Endothelial cell of umbilical vein (primary cell): Measurements from ENCODE around the gene KLF8. TPM values are rescaled to one million over a fixed set of nuclear protein-coding genes. Genes with fewer than 3 reads are reported as not detected.

Experiments used
- BruUV-seq: library from RNA; stranded (reverse); fragments of 400-500 nt; replicated peaks from 2 replicates; lab custom pipeline; 2021; lab: Mats Ljungman, UMichigan
- CTCF ChIA-PET: fragments of 300-600, 350-600 bp; sonication (Branson Sonifier 250); formaldehyde crosslinking; loops from one replicate; lab custom pipeline; 2021; ENCODE audit warnings: antibody characterized with exemption, inconsistent platforms; lab: Charles Lee
- POLR2A ChIA-PET: fragments of 300-600, 350-600 bp; sonication (Branson Sonifier 250); formaldehyde crosslinking; loops from one replicate; lab custom pipeline; 2021; ENCODE audit warnings: antibody characterized with exemption, inconsistent platforms; lab: Charles Lee
- DNase-seq: peaks from one replicate; pipeline ENCODE4 v3.0.0-alpha.2; 2011; ENCODE audit warnings: low read depth, low spot score
- FAIRE-seq: peaks from 2 replicates; lab custom pipeline; 2011; peaks lifted over from hg19 to GRCh38; lab: Jason Lieb, UNC
- H2AFZ ChIP-seq: 2 replicates; pipeline ENCODE4 v1.6.0; 2012; ENCODE audit warnings: low read depth, low read length, control low read depth, inconsistent platforms
- H3K27ac ChIP-seq: 2 replicates; pipeline ENCODE4 v1.5.1; 2011; ENCODE audit warnings: low read depth, mild to moderate bottlenecking, control low read depth, low read length, moderate library complexity; ENCODE audit not compliant: insufficient read depth
- H3K27me3 ChIP-seq, 2 experiments: 2 replicates each; pipeline versions ENCODE4 v1.6.0 to v1.6.1; 2011; ENCODE audit warnings: low read length in 2 of 2, mixed read lengths in 1 of 2; ENCODE audit not compliant: control insufficient read depth in 2 of 2, insufficient read depth in 2 of 2
- H3K36me3 ChIP-seq, 2 experiments: 2 replicates in 1 of 2; 3 replicates in 1 of 2; pipeline ENCODE4 v1.5.1; 2011; ENCODE audit warnings: low read length in 2 of 2, mild to moderate bottlenecking in 1 of 2, moderate library complexity in 1 of 2; ENCODE audit not compliant: control insufficient read depth in 2 of 2, insufficient read depth in 2 of 2; ENCODE audit errors: extremely low read depth in 1 of 2
- H3K4me1 ChIP-seq: 3 replicates; pipeline ENCODE4 v1.5.1; 2011; ENCODE audit warnings: mild to moderate bottlenecking, low read length; ENCODE audit not compliant: control insufficient read depth, insufficient read depth; ENCODE audit errors: extremely low read depth
- H3K4me2 ChIP-seq: 2 replicates; pipeline ENCODE4 v1.6.1; 2011; ENCODE audit warnings: low read length, control low read depth, mixed read lengths; ENCODE audit not compliant: insufficient read depth
- H3K4me3 ChIP-seq, 3 experiments: fragments of 200-600 bp in 1 of 3; sonication (generic), shearing (Covaris generic) in 1 of 3; replicated peaks in 1 of 3; 2 replicates each; pipeline ENCODE4 v1.5.1; 2011 to 2016; ENCODE audit warnings: control low read depth in 3 of 3, low read length in 3 of 3, mild to moderate bottlenecking in 2 of 3, inconsistent platforms in 1 of 3, low read depth in 1 of 3, moderate library complexity in 1 of 3; ENCODE audit not compliant: insufficient read depth in 1 of 3
- H3K79me2 ChIP-seq: 2 replicates; pipeline ENCODE4 v1.6.0; 2012; ENCODE audit warnings: low read length, inconsistent platforms; ENCODE audit not compliant: control insufficient read depth, insufficient read depth
- H3K9ac ChIP-seq: replicated peaks from 2 replicates; pipeline ENCODE3; 2011; ENCODE audit warnings: low read length, control low read depth; ENCODE audit not compliant: insufficient read depth; ENCODE audit errors: extremely low read depth
- H3K9me1 ChIP-seq: replicated peaks from 3 replicates; pipeline ENCODE4 v1.6.0; 2011; ENCODE audit warnings: mild to moderate bottlenecking, low read length; ENCODE audit not compliant: control insufficient read depth, insufficient read depth; ENCODE audit errors: extremely low read depth
- H3K9me3 ChIP-seq: replicated peaks from 2 replicates; pipeline ENCODE4 v1.5.1; 2012; ENCODE audit warnings: low read length, inconsistent platforms; ENCODE audit not compliant: control insufficient read depth, insufficient read depth
- H4K20me1 ChIP-seq: replicated peaks from 2 replicates; pipeline ENCODE3; 2011; ENCODE audit warnings: mild to moderate bottlenecking, low read length; ENCODE audit not compliant: control insufficient read depth, insufficient read depth; ENCODE audit errors: extremely low read depth
- FOS ChIP-seq: IDR thresholded peaks from 2 replicates; pipeline ENCODE4 v1.6.1; 2011; ENCODE audit warnings: mild to moderate bottlenecking, low read length, moderate library complexity, borderline replicate concordance; ENCODE audit not compliant: insufficient read depth
- GATA2 ChIP-seq: IDR thresholded peaks from 2 replicates; pipeline ENCODE4 v1.7.0; 2011; ENCODE audit warnings: low read depth, mild to moderate bottlenecking, moderate library complexity, mixed read lengths, low read length; ENCODE audit not compliant: insufficient read length, insufficient read depth
- JUN ChIP-seq: IDR thresholded peaks from 2 replicates; pipeline ENCODE4 v1.6.1; 2011; ENCODE audit warnings: borderline replicate concordance, low read depth; ENCODE audit not compliant: insufficient read length, insufficient read depth
- MYC ChIP-seq: IDR thresholded peaks from one replicate; pipeline ENCODE4 v1.6.1; 2011; ENCODE audit warnings: mild to moderate bottlenecking, low read depth, low read length
- POLR2A ChIP-seq: IDR thresholded peaks from 2 replicates; pipeline ENCODE4 v1.6.1; 2012; ENCODE audit warnings: low read depth, mild to moderate bottlenecking, control low read depth, low read length
- dilution Hi-C: fragments of 300-500 bp; cut with MboI; formaldehyde crosslinking; loops from one replicate; pipeline ENCODE4 v1.15.0; 2019; ENCODE audit warnings: low sequenced_read_pairs; ENCODE audit not compliant: extremely low pct_ligation_motif_present
- intact Hi-C: fragments of 100-400 bp; cut with micrococcal nuclease; formaldehyde crosslinking; loops from one replicate; pipeline ENCODE4 v1.10.0; 2022
- polyA plus RNA-seq, 4 experiments: library from polyadenylated mRNA; depleted of rRNA in 3 of 4; stranded (reverse) in 3 of 4; unstranded in 1 of 4; fragments of >200 nt; gene quantifications; 2 replicates each; pipeline versions ENCODE4 v1.2.1 to v1.2.3, GENCODE V29; 2011 to 2012; ENCODE audit warnings: missing spikeins in 1 of 4
- total RNA-seq: library from RNA; stranded (reverse); gene quantifications from 2 replicates; pipeline ENCODE4 v1.2.3, GENCODE V29; 2021

The KLF8 gene
- total and polyA plus RNA-seq, 2 donors (not counting 3 experiments of a cell fraction or from before 2014, with no cell fraction given): 1.0 to 2.0 TPM

DNA sequence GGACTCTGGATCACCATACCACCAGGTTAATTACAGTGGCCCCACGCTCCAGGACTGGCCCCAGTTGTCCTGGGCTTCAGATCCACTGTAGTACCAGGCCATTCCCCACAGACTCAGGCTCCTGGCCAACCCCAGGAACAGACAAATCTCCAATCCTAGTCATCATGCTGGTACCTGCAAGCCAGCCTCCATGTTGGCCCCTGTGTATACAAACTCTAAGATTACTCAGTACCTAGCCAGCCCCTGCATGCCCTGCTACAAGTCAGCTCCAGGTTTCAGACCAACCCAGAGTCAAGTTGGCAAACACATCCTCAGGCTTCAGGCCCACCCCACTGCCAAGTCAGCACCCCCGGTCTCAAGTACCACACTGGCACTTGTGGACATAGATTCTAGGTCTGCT, 85.9 kb downstream of the KLF8 start:
- Histone ChIP-seq H3K9me1 (no peaks in the 10 kb centered on the region), H3K9me3 (no peaks in the 10 kb centered on the region), H3K27ac (no peak overlapping the region), H3K27me3 (no peaks in the 10 kb centered on the region), H3K79me2 (no peaks in the 10 kb centered on the region), H3K4me3 (no peak overlapping the region), H3K4me2 (no peak overlapping the region), H2AFZ (no peak overlapping the region), H3K4me1 (no peaks in the 10 kb centered on the region), H4K20me1 (no peaks in the 10 kb centered on the region), H3K9ac (no peak overlapping the region), H3K36me3 (no peaks in the 10 kb centered on the region)
- ChIA-PET CTCF (no interaction called here), POLR2A (no interaction called here)
- TF ChIP-seq FOS: no peak
- no peak for TF ChIP-seq POLR2A
- no peak for TF ChIP-seq MYC
- TF ChIP-seq GATA2: no peak
- dilution Hi-C loops (no loop called here), intact Hi-C loops (no loop called here)
- BruUV-seq: no TSS peak
- no peak for DNase-seq
- FAIRE-seq: no peak

DNA sequence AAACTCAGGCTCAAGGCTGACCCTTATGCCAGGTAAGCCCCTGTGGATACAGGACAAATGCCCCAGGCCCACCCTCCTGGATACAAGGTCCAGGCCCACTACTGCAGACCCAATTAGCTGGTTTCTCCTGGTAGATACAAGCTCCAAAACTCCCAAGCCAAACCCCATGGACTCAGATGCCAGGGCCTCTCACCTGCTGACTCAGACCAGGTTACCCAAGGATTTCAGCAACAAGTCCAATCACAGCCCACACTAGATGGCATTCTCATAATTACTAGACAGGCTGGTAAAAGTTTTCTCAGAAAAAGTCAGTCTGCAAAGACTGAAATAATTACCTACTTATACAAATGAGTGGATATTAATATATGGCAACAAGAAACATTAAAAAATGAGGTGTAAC, 87.0 kb downstream of the KLF8 start:
- dilution Hi-C loops: no loop called here

More for the DNA sequence above, 87.0 kb downstream of the KLF8 start:
- Histone ChIP-seq H3K27ac (no peak overlapping the region), H3K36me3 (no peaks in the 10 kb centered on the region), H3K79me2 (no peaks in the 10 kb centered on the region), H3K9me1 (no peaks in the 10 kb centered on the region), H2AFZ (no peak overlapping the region), H4K20me1 (no peaks in the 10 kb centered on the region), H3K27me3 (no peaks in the 10 kb centered on the region), H3K4me1 (no peaks in the 10 kb centered on the region), H3K9me3 (no peaks in the 10 kb centered on the region), H3K4me3 (no peak overlapping the region), H3K4me2 (no peak overlapping the region), H3K9ac (no peak overlapping the region)
- BruUV-seq: no TSS peak
- TF ChIP-seq JUN (no peak), POLR2A (no peak), GATA2 (no peak)
- ChIA-PET POLR2A (no interaction called here), CTCF (no interaction called here)
- DNase-seq (no peak), FAIRE-seq (no peak)
- intact Hi-C loops: no loop called here
